NCI-H1092 (cell line): ENCODE results near the gene ZNF135.

Experiments used
- DNase-seq: peaks from one replicate; lab custom pipeline; 2025; lab: John Stamatoyannopoulos, UW

ZNF135 gene

GRCh38 chr19:58047672-58048071 lies 11.4 kb upstream of the ZNF135 start:
- DNase-seq, result no peak

- DNase-seq, result no peak
Measured at GRCh38 chr19:58052256-58052655, 6.8 kb upstream of the ZNF135 start.

GRCh38 chr19:58053480-58054156 lies 5.5 kb upstream of the ZNF135 start:
- no peak for DNase-seq

- DNase-seq, result peak; percentile 30
Measured at GRCh38 chr19:58054901-58055874, 3.9 kb upstream of the ZNF135 start.

- DNase-seq, result no peak
Measured at GRCh38 chr19:58056261-58056660, 2.8 kb upstream of the ZNF135 start.

DNA sequence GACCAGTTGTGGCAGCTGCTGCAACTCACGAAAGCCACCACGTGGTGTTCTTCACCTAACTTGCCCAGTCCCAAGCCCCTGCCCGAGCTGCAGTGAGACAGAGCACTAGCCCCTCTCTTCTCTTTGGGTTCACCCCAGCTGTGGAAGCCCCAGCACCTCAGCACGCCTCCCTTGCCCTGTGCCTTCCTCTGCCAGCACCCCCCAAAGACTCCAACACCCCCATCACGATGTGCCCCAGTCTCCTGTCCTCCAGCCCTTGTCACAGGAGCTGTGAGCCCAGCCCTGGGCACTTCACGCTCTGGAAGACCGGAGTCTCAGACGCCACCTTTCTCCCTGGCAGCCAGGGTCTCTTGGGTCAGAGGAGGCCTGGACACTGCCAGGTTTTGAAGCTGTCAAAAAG lies 2.2 kb upstream of the ZNF135 start:
- DNase-seq, result no peak

DNA sequence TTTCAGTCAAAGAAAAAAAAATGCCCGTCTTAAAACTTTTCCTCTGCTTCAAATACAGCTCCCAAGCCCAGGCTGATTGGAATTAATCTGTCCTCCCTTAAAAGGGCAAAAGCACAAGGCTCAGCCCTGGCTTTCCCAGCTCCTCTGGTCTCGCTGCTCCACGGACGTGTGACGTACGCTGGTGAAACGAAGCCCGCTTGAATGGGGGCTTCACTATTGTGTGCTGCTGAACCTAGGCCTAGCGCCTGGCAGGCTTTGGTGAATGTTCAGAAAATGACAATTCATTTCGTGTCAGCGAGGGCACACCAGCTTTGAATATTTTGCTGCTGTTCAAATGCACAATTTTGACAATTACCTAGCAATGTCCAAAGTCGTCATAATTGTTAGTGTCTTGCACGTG lies 615 bp upstream of the ZNF135 start:
- DNase-seq, result no peak

DNA sequence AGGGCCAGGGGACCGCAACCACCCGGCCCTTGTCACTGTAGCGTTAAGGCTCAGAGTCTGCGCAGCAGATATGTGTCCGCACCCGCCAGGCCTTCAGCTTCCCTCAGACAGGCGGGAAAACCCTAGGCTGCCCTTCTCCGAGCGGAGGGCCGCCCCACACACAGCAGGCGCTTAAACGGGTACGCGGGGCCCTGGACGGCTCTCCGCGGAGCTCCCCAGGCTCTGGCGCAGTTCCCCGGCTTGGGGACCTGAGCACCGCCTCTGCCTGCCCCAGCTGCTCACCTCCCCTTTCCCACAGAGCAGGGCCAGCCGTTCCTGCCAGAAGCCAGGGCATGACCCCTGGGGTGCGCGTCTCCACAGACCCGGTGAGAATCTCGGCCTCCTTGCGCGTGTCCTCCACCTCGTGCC lies 593 bp downstream of the ZNF135 start:
- no peak for DNase-seq

DNA sequence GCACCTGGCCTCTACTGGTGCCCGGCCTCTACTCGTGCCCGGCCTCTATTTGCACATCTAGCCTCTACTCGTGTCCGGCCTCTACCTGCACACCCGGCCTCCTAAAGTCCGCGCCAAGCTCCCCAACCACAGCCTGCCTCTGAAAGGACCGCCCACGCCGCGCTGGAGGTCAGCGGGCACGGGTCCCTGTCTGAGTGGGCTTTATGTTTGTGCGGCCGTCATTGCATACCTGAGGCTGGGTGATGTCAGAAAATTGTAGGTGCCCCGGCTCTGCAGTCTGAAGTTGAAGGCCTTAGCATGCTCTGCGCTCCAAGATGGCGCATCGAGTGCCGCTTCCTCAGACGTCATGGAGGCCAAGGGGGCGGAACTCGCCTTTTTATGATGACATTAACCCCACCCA lies 1.1 kb downstream of the ZNF135 start:
- DNase-seq, result no peak

DNA sequence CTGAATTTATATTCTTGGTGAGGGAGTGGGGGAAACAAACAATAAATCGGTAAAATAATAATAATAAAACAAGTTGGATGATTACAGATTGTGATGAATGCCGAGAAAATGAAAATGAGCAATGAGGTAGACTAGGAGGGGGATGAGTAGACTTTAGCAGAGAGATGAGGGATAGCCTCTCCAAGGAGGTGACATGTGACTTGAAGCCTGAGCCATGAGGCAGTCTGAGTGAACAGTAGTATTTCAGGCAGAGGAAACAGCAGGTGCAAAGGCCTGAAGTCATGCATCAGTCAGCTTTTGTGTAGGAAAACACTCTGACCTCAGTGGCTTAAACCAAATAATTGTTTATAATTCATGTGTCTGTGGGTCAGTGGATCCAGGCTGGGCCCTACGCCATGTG lies 4.6 kb downstream of the ZNF135 start:
- no peak for DNase-seq

DNA sequence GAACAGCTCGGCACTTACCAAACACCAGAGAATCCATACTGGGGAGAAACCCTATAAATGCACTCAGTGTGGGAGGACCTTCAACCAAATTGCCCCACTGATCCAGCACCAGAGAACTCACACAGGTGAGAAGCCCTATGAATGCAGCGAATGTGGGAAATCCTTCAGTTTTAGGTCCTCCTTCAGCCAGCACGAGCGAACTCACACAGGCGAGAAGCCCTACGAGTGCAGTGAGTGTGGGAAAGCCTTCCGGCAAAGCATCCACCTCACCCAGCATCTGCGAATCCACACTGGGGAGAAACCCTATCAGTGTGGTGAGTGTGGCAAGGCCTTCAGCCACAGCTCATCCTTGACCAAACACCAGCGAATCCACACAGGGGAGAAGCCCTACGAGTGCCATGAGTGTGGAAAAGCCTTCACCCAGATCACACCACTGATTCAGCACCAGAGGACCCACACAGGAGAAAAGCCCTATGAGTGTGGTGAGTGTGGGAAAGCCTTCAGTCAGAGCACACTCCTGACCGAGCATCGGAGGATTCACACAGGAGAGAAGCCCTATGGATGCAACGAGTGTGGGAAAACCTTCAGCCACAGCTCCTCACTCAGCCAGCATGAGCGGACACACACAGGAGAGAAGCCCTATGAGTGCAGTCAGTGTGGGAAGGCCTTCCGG lies 8.3 kb downstream of the ZNF135 start:
- DNase-seq, result no peak

DNA sequence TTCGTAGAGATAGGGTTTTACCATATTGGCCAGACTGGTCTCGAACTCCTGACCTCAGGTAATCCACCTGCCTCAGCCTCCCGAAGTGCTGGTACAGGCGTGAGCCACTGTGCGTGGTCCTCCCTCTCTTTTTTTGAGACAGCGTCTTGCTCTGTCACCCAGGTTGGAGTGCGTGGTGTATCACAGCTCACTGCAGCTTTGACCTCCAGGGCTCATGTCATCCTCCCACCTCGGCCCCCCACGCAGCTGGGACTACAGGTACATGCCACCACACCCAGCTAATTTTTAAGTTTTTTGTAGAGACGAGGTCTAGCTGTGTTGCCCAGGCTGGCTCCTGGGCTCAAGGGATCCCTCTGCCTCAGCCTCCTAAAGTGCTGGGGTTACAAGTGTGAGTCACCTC lies 20.7 kb downstream of the ZNF135 start:
- DNase-seq, result no peak

- no peak for DNase-seq
Measured at GRCh38 chr19:58083021-58083420, 23.9 kb downstream of the ZNF135 start.

DNA sequence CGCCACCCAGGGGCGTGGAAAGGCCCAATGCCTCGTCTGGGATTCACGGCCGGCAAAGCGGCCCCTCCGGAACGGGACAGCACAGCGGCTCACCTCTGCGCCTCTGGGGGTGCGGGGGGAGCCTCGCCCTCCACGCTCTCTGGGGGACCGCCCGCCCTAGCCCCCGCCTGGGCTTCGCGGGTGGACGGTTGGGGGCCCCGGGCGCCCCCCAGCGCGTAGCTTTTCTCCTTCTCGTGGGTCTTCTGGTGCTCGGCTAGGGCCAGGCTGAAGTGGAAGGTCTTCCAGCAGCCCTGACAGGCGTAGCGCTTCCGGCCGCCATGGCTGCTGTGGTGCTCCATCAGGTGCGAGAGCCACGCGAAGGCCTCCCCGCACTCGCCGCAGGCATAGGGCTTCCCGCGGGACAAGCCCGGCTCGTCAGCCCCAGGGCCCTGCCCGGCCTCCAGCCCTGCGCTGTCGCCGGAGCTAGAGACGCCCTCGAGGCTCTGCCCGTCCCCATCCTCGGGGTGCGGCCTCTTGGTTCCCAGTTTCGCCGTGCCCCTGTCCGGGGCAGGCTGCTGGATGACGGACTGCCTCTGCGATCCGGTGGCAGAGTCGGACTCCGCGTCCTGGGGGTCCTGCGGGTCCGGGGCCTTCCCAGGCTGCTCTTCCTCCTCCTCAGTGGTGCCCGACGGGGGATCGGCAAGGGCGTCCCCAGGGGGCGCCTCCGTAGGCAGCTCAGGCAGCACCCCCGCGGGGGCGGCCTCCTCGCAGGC lies 25.7 kb downstream of the ZNF135 start:
- no peak for DNase-seq

DNA sequence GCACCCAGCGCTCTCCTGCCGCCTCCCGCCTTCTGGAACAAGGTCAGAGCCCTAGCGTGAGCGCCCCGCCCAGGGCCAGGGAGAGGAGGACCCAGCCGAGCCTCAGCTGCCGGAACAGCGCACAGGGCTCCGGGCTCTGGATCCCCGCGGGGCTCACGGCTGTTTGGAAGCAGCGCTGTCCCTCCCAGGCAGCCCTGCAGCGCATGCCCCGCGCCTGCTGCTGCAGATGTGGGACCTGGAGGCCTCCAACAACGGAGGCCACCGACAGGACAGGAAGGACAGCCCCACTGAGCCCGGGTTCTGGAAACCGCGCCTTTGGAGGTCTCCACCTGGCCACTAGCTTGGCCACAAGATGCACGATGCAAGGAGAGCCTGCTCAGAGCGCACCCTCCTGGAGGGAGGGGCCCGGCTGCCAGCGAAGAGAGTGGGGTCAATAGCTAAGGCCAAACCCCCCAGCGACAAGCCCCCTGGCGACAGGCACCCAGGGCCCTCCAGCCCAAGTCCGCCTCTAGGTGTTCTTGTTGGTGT lies 26.3 kb downstream of the ZNF135 start:
- no peak for DNase-seq

DNA sequence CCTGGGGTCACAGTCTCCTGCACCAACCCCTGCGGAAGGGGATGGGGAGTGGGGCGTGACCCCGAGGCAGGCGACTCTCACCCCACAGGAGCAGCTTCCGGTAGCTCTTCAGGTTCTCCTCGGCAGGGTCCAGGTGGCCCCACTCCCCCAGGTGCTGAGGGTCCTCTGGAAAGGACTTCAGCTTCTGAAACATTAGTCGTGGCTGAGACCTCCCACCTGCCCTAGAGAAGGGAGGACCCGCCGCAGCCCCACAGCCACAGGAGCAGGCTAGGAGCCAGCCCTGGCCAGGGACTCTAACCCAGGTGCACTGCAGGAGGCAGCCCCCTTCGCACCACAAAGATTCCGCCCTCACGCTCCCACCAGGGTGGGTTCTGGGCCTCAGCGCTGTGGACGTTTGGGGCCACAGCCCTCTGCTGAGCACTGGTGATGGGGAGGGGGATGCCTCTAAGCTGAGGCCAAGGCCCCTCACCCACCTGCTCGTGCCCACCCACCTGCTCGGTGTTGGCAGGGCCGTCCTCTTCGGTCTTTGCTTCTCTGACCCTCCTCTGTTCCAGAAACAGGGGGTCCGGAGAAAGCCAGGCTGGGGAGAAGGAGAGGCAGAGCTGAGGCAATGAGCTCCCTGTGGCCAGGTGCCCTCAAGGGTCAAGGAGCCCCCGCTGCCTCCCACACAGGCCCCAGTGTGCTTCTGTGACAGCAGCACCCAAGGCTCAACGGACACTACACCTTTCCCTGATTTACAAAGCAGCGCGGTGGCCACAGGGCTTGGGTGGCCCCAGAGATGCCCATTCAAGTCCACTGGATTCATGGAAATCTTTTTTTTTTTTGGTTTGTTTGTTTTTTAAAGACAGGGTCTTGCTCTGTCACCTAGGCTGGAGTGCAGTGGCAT lies 28.0 kb downstream of the ZNF135 start:
- DNase-seq, result no peak

DNA sequence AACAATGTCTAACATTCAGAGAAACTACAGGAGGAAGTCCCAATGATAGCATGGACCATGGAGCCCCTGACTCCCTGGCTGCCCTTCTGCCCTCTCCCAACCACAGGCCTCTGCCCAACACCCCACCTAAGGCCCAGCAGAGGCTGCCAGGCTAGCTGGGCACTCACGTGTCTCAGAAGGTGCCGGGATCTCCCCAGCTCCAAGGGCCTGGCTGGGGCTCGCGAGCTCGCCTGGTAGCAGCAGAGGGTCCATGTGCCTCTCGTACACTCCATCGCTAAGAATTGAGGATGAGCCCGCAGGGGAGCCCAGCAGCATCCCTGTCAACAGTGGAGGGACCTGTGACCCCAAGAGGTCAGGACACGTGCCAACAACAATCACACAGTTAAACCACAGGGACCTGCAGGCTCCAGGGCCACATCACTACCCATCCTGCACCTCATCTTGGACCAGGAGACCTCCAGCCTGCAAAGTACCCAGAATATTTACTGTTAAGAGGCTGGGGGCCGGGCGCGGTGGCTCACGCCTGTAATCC lies 29.5 kb downstream of the ZNF135 start:
- no peak for DNase-seq

GRCh38 chr19:58089846-58090245 lies 30.8 kb downstream of the ZNF135 start:
- DNase-seq, result no peak

DNA sequence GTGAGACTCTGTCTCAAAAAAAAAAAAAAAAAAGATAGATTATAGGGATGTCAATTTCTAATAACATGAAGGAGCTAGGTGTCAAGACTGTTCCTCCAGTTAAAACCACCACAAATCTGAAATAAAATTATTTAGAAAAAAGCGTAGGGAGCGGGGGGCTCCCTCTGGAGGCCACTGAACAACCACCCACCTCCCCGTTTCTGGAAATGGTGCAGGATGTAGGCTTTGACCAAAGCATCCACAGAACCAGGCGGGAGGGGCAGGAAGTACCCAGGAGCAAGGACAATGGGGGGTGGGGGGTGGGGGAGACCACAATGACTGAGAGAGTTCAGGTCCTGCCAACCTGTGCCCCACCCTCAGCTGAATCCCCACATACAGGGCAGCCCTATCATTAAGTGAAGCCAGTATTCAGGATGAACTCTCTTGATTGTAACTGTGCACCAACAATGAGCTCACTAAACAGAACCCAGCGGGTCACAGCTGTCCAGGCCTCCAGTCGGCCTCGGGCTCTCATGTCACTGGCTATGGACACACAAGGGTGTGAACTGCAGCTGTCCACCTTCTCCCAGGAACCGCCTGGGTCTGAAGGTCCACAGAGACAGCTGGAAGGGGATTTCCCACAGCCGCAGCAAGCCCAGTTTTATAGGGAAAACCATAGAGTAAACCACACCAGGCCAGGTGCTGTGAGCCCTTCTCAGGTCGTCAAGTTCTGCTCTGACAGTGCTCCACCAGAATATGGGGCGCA lies 32.3 kb downstream of the ZNF135 start:
- DNase-seq, result no peak

- no peak for DNase-seq
Measured at GRCh38 chr19:58093071-58093470, 34.0 kb downstream of the ZNF135 start.
